HepG2 (cell line): ENCODE data around the gene TMEM33. TPM values are rescaled to one million over a fixed set of nuclear protein-coding genes. Genes with fewer than 3 reads are reported as not detected.

Source experiments
- ATM ChIP-seq: fragments of 450-650 bp; IDR thresholded peaks from 2 replicates; pipeline ENCODE4 v1.7.1; 2017; ENCODE audit warnings: mild to moderate bottlenecking, borderline replicate concordance
- CBX1 ChIP-seq: IDR thresholded peaks from one replicate; pipeline ENCODE4 v1.6.1; 2016; ENCODE audit warnings: antibody characterized with exemption, low read depth
- CBX5 ChIP-seq: sonication (generic); formaldehyde crosslinking; IDR thresholded peaks from 2 replicates; pipeline ENCODE4 v1.4.0; 2020; ENCODE audit warnings: missing genetic modification reagents, borderline replicate concordance
- FOXK1 ChIP-seq: sonication (generic); formaldehyde crosslinking; IDR thresholded peaks from 2 replicates; pipeline ENCODE4 v1.4.0; 2020; ENCODE audit warnings: low read depth, missing genetic modification reagents, borderline replicate concordance
- HOMEZ ChIP-seq: IDR thresholded peaks from 2 replicates; pipeline ENCODE4 v1.6.1; 2016; ENCODE audit warnings: low read depth
- KLF12 ChIP-seq: sonication (generic); formaldehyde crosslinking; IDR thresholded peaks from 2 replicates; pipeline ENCODE4 v1.4.0; 2020; ENCODE audit warnings: missing genetic modification reagents, borderline replicate concordance
- KLF9 ChIP-seq: IDR thresholded peaks from 2 replicates; pipeline ENCODE4 v1.6.1; 2016; ENCODE audit warnings: low read depth
- MIXL1 ChIP-seq: IDR thresholded peaks from 2 replicates; pipeline ENCODE4 v1.6.1; 2016
- NR2F1 ChIP-seq, 2 experiments: fragments of 450-650 bp in 1 of 2; formaldehyde crosslinking in 1 of 2; IDR thresholded peaks; 2 replicates each; pipeline versions ENCODE4 v1.5.0 to v1.6.1; 2016 to 2020; ENCODE audit warnings: mild to moderate bottlenecking in 1 of 2, missing compliant biosample characterization in 1 of 2, missing genetic modification reagents in 1 of 2, moderate library complexity in 1 of 2
- PRDM15 ChIP-seq: sonication (generic); formaldehyde crosslinking; IDR thresholded peaks from 2 replicates; pipeline ENCODE4 v1.4.0; 2020; ENCODE audit warnings: missing genetic modification reagents
- SP4 ChIP-seq: sonication (generic); formaldehyde crosslinking; IDR thresholded peaks from 2 replicates; pipeline ENCODE4 v1.8.1; 2023; ENCODE audit warnings: mild to moderate bottlenecking, missing genetic modification reagents
- TCF7L2 ChIP-seq: IDR thresholded peaks from 2 replicates; pipeline ENCODE4 v1.6.1; 2011; ENCODE audit warnings: mild to moderate bottlenecking, low read depth, low read length, moderate library complexity
- ZBTB42 ChIP-seq: sonication (generic); formaldehyde crosslinking; IDR thresholded peaks from 2 replicates; pipeline ENCODE4 v1.5.0; 2020; ENCODE audit warnings: mild to moderate bottlenecking, missing genetic modification reagents
- ZEB1 ChIP-seq: IDR thresholded peaks from 2 replicates; pipeline ENCODE4 v1.6.1; 2012; ENCODE audit warnings: mild to moderate bottlenecking, low read depth, inconsistent platforms; ENCODE audit not compliant: insufficient replicate concordance
- ZNF230 ChIP-seq: sonication (generic); formaldehyde crosslinking; IDR thresholded peaks from 2 replicates; pipeline ENCODE4 v1.4.0; 2020; ENCODE audit warnings: mild to moderate bottlenecking, missing genetic modification reagents
- ZNF331 ChIP-seq: sonication (generic); formaldehyde crosslinking; IDR thresholded peaks from 2 replicates; pipeline ENCODE4 v1.4.0; 2020; ENCODE audit warnings: missing genetic modification reagents
- ZNF512B ChIP-seq: sonication (generic); formaldehyde crosslinking; IDR thresholded peaks from 2 replicates; pipeline ENCODE4 v1.5.1; 2020; ENCODE audit warnings: missing genetic modification reagents, mild to moderate bottlenecking, borderline replicate concordance
- ZNF781 ChIP-seq: sonication (generic); formaldehyde crosslinking; IDR thresholded peaks from 2 replicates; pipeline ENCODE4 v1.5.1; 2020; ENCODE audit warnings: borderline replicate concordance, mild to moderate bottlenecking, missing genetic modification reagents; ENCODE audit errors: not compliant biosample characterization
- ZSCAN25 ChIP-seq: sonication (generic); formaldehyde crosslinking; IDR thresholded peaks from 2 replicates; pipeline ENCODE4 v1.8.0; 2022; ENCODE audit warnings: mild to moderate bottlenecking, missing genetic modification reagents
- ZSCAN5A ChIP-seq: sonication (generic); formaldehyde crosslinking; IDR thresholded peaks from 2 replicates; pipeline ENCODE4 v1.8.0; 2022; ENCODE audit warnings: mild to moderate bottlenecking, missing genetic modification reagents, borderline replicate concordance
- polyA plus RNA-seq, 8 experiments: library from polyadenylated mRNA; depleted of rRNA in 3 of 8; stranded (reverse) in 7 of 8; unstranded in 1 of 8; fragments of >200 nt; fragmentation: Illumina TruSeq in 4 of 8; extraction: Trizol in 4 of 8; gene quantifications; 2 replicates each; pipeline versions ENCODE4 v1.2.1 to v1.2.3, GENCODE V29; 2011 to 2016; ENCODE audit warnings: low read depth in 4 of 8, missing spikeins in 1 of 8, mixed read lengths in 1 of 8; ENCODE audit not compliant: insufficient read depth in 1 of 8
- total RNA-seq, 5 experiments: library from RNA; depleted of rRNA; stranded (reverse); fragments of >200 nt; fragmentation: Illumina TruSeq; extraction: Trizol; gene quantifications; 2 replicates each; pipeline ENCODE4 v1.2.3, GENCODE V29; 2016; ENCODE audit warnings: low read depth in 1 of 5

The TMEM33 gene
- total and polyA plus RNA-seq, 2 of the 13 experiments (the other 11 are each of a cell fraction or from before 2014, with no cell fraction given), result 36.1 to 66.6 TPM

GRCh38 chr4:41934901-41935651 is at the start of gene TMEM33 (continued):
- TF ChIP-seq FOXK1 (CRISPR knock-in tag) (peak; percentile 79; the same call in 1 of the 2 replicates), ZNF512B (peak; percentile 28; the same call in 1 of the 2 replicates), CBX5 (peak; percentile 41; the same call in 1 of the 2 replicates), KLF12 (CRISPR knock-in tag) (0 out of 2 replicates have a peak, but pooled peaks have one; percentile 67), CBX1 (no peak), NR2F1 (CRISPR knock-in tag; IDR thresholded peaks at IDR 0.05) (no peak), SP4 (CRISPR knock-in tag) (peak; percentile 65), ATM (no peak), TCF7L2 (no peak), KLF9 (CRISPR knock-in tag) (no peak), ZSCAN5A (CRISPR knock-in tag) (no peak), HOMEZ (CRISPR knock-in tag) (no peak), MIXL1 (peak; percentile 62; the same call in 1 of the 2 replicates), ZSCAN25 (CRISPR knock-in tag) (no peak), ZBTB42 (no peak), ZNF331 (CRISPR knock-in tag) (peak; percentile 41; the same call in 1 of the 2 replicates), ZNF781 (CRISPR knock-in tag) (no peak), ZEB1 (peak; percentile 32), PRDM15 (CRISPR knock-in tag) (no peak), ZNF230 (CRISPR knock-in tag) (peak; percentile 54)
